Keratinocyte (primary cell): ENCODE results near the gene TARBP2. TPM values are rescaled to one million over a fixed set of nuclear protein-coding genes. Genes with fewer than 3 reads are reported as not detected.

ENCODE experiments used
- DNase-seq: peaks from one replicate; pipeline ENCODE4 v3.0.0-alpha.2; 2011; ENCODE audit warnings: low read depth, missing footprints, low spot score
- FAIRE-seq: peaks from 2 replicates; lab custom pipeline; 2011; peaks lifted over from hg19 to GRCh38; lab: Jason Lieb, UNC
- H2AFZ ChIP-seq: 2 replicates; pipeline ENCODE4 v1.6.0; 2012; ENCODE audit warnings: low read length, control low read depth, inconsistent platforms; ENCODE audit not compliant: control insufficient read depth
- H3K27ac ChIP-seq: 2 replicates; pipeline ENCODE4 v1.5.1; 2011; ENCODE audit warnings: low read length; ENCODE audit not compliant: control insufficient read depth, insufficient read depth
- H3K27me3 ChIP-seq: 3 replicates; pipeline ENCODE4 v1.6.0; 2011; ENCODE audit warnings: low read length; ENCODE audit not compliant: control insufficient read depth, insufficient read depth; ENCODE audit errors: extremely low read depth
- H3K36me3 ChIP-seq, 2 experiments: 2 replicates in 1 of 2; 3 replicates in 1 of 2; pipeline ENCODE4 v1.5.1; 2011; ENCODE audit warnings: low read length in 2 of 2, mild to moderate bottlenecking in 1 of 2; ENCODE audit not compliant: control insufficient read depth in 2 of 2, insufficient read depth in 2 of 2; ENCODE audit errors: extremely low read depth in 1 of 2
- H3K4me1 ChIP-seq: 3 replicates; pipeline ENCODE4 v1.5.1; 2011; ENCODE audit warnings: low read length; ENCODE audit not compliant: control insufficient read depth, insufficient read depth; ENCODE audit errors: extremely low read depth
- H3K4me2 ChIP-seq: 3 replicates; pipeline ENCODE4 v1.6.0; 2011; ENCODE audit warnings: low read depth, low read length; ENCODE audit not compliant: control insufficient read depth, insufficient read depth; ENCODE audit errors: extremely low read depth
- H3K4me3 ChIP-seq, 3 experiments: fragments of 200-600 bp in 1 of 3; sonication (generic) in 1 of 3; 2 replicates in 2 of 3; 3 replicates in 1 of 3; pipeline ENCODE4 v1.5.1; 2011 to 2016; ENCODE audit warnings: low read length in 3 of 3, mild to moderate bottlenecking in 3 of 3, control low read depth in 2 of 3, inconsistent platforms in 1 of 3, low read depth in 1 of 3, mixed read lengths in 1 of 3, mixed run types in 1 of 3, moderate library complexity in 1 of 3; ENCODE audit not compliant: control insufficient read depth in 2 of 3, insufficient read depth in 2 of 3; ENCODE audit errors: extremely low read depth in 1 of 3
- H3K79me2 ChIP-seq: 2 replicates; pipeline ENCODE4 v1.6.0; 2012; ENCODE audit warnings: low read length; ENCODE audit not compliant: control insufficient read depth, insufficient read depth
- H3K9ac ChIP-seq: 3 replicates; pipeline ENCODE4 v1.6.0; 2011; ENCODE audit warnings: low read length; ENCODE audit not compliant: control insufficient read depth, insufficient read depth; ENCODE audit errors: extremely low read depth
- H3K9me1 ChIP-seq: 3 replicates; pipeline ENCODE4 v1.6.0; 2011; ENCODE audit warnings: low read length; ENCODE audit not compliant: control insufficient read depth, insufficient read depth; ENCODE audit errors: extremely low read depth
- H3K9me3 ChIP-seq: 2 replicates; pipeline ENCODE4 v1.5.1; 2012; ENCODE audit warnings: low read depth, low read length; ENCODE audit not compliant: control insufficient read depth
- H4K20me1 ChIP-seq: 3 replicates; pipeline ENCODE4 v1.6.0; 2011; ENCODE audit warnings: low read length; ENCODE audit not compliant: control insufficient read depth, insufficient read depth; ENCODE audit errors: extremely low read depth
- EZH2 ChIP-seq: IDR thresholded peaks from one replicate; pipeline ENCODE4 v1.6.1; 2012; ENCODE audit warnings: inconsistent platforms, mild to moderate bottlenecking, low read length, moderate library complexity
- dilution Hi-C: fragments of 300-500 bp; cut with MboI; formaldehyde crosslinking; loops from one replicate; pipeline ENCODE4 v1.7.0; 2020; ENCODE audit warnings: low sequenced_read_pairs; ENCODE audit not compliant: extremely low pct_ligation_motif_present
- polyA plus RNA-seq, 5 experiments: library from polyadenylated mRNA; depleted of rRNA in 3 of 5; stranded (reverse) in 3 of 5; stranded (forward) in 1 of 5; unstranded in 1 of 5; fragments of >200 nt; gene quantifications; 1 replicate in 1 of 5; 2 replicates in 3 of 5; 3 replicates in 1 of 5; pipeline versions ENCODE4 v1.2.1 to v1.2.3, GENCODE V29; 2011 to 2012; ENCODE audit warnings: missing spikeins in 2 of 5, low read depth in 1 of 5, low replicate concordance in 1 of 5
- TF ChIP-seq, protein P1 (sequence below), 3 experiments: IDR thresholded peaks in 1 of 3; conservative IDR thresholded peaks in 1 of 3; optimal IDR thresholded peaks in 1 of 3; 2 replicates in 2 of 3; 3 replicates in 1 of 3; pipeline versions ENCODE3 to v1.5.1; 2011; ENCODE audit warnings: low read length in 3 of 3, mild to moderate bottlenecking in 3 of 3, moderate library complexity in 2 of 3, control low read depth in 1 of 3, inconsistent platforms in 1 of 3; ENCODE audit not compliant: insufficient read depth in 2 of 3; ENCODE audit errors: extremely low read depth in 1 of 3

Gene TARBP2
- polyA plus RNA-seq, 1 donor (not counting 4 experiments of a cell fraction or from before 2014, with no cell fraction given) = 21.0 TPM

DNA sequence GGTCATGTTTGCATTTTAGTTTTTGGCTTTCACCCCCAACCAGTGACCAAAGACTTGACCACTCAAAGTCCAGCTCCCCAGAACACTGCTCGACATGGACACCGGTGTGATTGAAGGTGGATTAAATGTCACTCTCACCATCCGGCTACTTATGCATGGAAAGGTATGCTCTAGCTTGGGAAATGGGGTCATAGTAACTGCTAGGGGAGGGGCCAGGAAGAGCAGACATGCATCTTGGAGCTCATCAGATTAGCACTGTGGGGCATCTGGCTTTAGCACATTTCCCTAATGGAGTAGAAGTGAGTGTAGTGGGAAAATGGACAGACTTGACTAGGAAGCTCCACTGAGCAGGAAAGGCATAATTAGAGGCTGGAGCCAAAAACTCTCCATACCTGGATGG, 46.4 kb upstream of the TARBP2 start:
- H3K27me3 ChIP-seq = no peaks in the 10 kb centered on the region
- H3K9ac ChIP-seq = no peak overlapping the region
- H3K27ac ChIP-seq = no peak overlapping the region
- peaks cover 13% of the 10 kb centered on the region for H3K4me1 ChIP-seq
- peaks cover 33 to 57% of the 10 kb centered on the region in 2 experiments for H3K36me3 ChIP-seq
- H3K9me3 ChIP-seq = no peaks in the 10 kb centered on the region
- no peaks in the 10 kb centered on the region for H3K9me1 ChIP-seq
- DNase-seq (no peak), FAIRE-seq (no peak)
- peaks cover 72% of the 10 kb centered on the region for H3K79me2 ChIP-seq
- H4K20me1 ChIP-seq = peaks cover 32% of the 10 kb centered on the region
- H3K4me3 ChIP-seq = no peak overlapping the region
- peak overlapping the region; percentile 92 for H3K4me2 ChIP-seq
- dilution Hi-C loops = no loop called here
- TF ChIP-seq, protein P1, sequence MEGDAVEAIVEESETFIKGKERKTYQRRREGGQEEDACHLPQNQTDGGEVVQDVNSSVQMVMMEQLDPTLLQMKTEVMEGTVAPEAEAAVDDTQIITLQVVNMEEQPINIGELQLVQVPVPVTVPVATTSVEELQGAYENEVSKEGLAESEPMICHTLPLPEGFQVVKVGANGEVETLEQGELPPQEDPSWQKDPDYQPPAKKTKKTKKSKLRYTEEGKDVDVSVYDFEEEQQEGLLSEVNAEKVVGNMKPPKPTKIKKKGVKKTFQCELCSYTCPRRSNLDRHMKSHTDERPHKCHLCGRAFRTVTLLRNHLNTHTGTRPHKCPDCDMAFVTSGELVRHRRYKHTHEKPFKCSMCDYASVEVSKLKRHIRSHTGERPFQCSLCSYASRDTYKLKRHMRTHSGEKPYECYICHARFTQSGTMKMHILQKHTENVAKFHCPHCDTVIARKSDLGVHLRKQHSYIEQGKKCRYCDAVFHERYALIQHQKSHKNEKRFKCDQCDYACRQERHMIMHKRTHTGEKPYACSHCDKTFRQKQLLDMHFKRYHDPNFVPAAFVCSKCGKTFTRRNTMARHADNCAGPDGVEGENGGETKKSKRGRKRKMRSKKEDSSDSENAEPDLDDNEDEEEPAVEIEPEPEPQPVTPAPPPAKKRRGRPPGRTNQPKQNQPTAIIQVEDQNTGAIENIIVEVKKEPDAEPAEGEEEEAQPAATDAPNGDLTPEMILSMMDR (optimal IDR thresholded peaks at IDR 0.05 in 1 of 3, IDR thresholded peaks at IDR 0.05 in 1 of 3, conservative IDR thresholded peaks at IDR 0.05 in 1 of 3; ENCODE audit: extremely low read depth in 1 of 3, insufficient read depth in 2 of 3, low read length in 3 of 3) = no peak
- no peak for TF ChIP-seq EZH2
- H2AFZ ChIP-seq = no peak overlapping the region

DNA sequence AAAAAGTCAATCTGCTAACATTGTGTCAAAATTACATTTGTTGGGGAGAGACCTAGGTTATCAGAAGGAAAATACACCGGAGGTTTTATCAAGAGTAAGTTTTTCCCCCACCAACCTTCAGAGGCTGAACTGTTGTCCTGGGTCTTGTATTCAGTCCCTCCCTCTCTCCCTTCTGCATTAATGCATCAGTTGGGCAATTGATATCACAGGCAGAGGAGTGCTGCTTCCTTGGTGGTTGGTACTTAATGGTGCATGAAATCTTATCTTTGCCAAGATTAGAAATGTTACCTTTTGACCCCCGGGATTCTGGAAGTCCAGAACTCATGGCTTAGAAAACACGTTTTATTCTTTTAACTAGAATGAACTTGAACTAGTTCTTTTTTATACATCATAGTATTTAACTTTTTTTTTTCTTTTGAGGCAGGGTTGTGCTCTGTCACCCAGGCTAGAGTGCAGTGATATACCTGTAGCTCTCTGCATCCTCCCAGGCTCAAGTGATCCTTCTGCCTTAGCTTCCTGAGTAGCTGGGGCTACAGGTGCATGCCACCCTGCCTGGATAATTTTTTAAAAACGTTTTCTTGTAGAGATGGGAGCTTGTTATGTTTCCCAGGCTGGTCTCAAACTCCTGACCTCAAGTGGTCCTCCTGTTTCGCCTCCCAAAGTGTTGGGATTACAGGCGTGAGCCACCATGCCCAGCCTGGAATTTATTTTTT, 44.3 kb upstream of the TARBP2 start:
- Histone ChIP-seq H3K4me2 (no peak overlapping the region), H3K9me3 (no peaks in the 10 kb centered on the region), H3K36me3 (peaks cover 49 to 77% of the 10 kb centered on the region in 2 experiments), H3K27me3 (no peaks in the 10 kb centered on the region), H3K27ac (no peak overlapping the region), H3K9me1 (no peaks in the 10 kb centered on the region), H3K4me3 (no peak overlapping the region), H4K20me1 (peaks cover 46% of the 10 kb centered on the region), H3K9ac (no peak overlapping the region), H2AFZ (no peak overlapping the region), H3K4me1 (peaks cover 13% of the 10 kb centered on the region), H3K79me2 (peaks cover 93% of the 10 kb centered on the region)
- DNase-seq (no peak), FAIRE-seq (no peak)
- TF ChIP-seq, protein P1 (optimal IDR thresholded peaks at IDR 0.05 in 1 of 3, IDR thresholded peaks at IDR 0.05 in 1 of 3, conservative IDR thresholded peaks at IDR 0.05 in 1 of 3; ENCODE audit: extremely low read depth in 1 of 3, insufficient read depth in 2 of 3, low read length in 3 of 3) = no peak
- no peak for TF ChIP-seq EZH2
- dilution Hi-C loops = no loop called here
